Ureter (tissue), 1 donor: ENCODE results near the gene AKT3. TPM values are rescaled to one million over a fixed set of nuclear protein-coding genes. Genes with fewer than 3 reads are reported as not detected.
"Not testable (repeated sequence)": the region's sequence is repeated elsewhere in the genome, so short reads cannot be mapped to it uniquely, and the experiment has no call there.

Experiments
- DNase-seq: peaks from one replicate; pipeline ENCODE4 v3.0.0-alpha.2; 2020; ENCODE audit warnings: low spot score
- total RNA-seq: library from RNA; stranded (reverse); gene quantifications from one replicate; pipeline ENCODE4 v1.2.4, GENCODE V29; 2023
- donor health status: DM: yes; HTN: yes; CAD: no.

AKT3 gene
- total RNA-seq, 1 donor from 2014 or later = 82.3 TPM

GRCh38 chr1:243784506-243784905, 65.5 kb downstream of the AKT3 start:
- no peak for DNase-seq

- no peak for DNase-seq
These were observed 66.3 kb downstream of the AKT3 start for GRCh38 chr1:243783714-243784113.

- DNase-seq = not testable (repeated sequence)
These were observed 77.5 kb downstream of the AKT3 start for GRCh38 chr1:243772361-243773050.

- DNase-seq = no peak
These were observed 79.2 kb downstream of the AKT3 start for GRCh38 chr1:243770860-243771259.

GRCh38 chr1:243765676-243766075, 84.4 kb downstream of the AKT3 start:
- no peak for DNase-seq

- no peak for DNase-seq
These were observed 86.2 kb downstream of the AKT3 start for GRCh38 chr1:243763806-243764205.

GRCh38 chr1:243758647-243759046, 91.4 kb downstream of the AKT3 start:
- no peak for DNase-seq

GRCh38 chr1:243756529-243756928, 93.5 kb downstream of the AKT3 start:
- DNase-seq = no peak

GRCh38 chr1:243754348-243754747, 95.7 kb downstream of the AKT3 start:
- no peak for DNase-seq

- no peak for DNase-seq
These were observed 98.5 kb downstream of the AKT3 start for GRCh38 chr1:243751506-243751905.

- DNase-seq = no peak
These were observed 101.2 kb downstream of the AKT3 start for GRCh38 chr1:243748706-243749283.

GRCh38 chr1:243748227-243748626, 101.8 kb downstream of the AKT3 start:
- DNase-seq = no peak

GRCh38 chr1:243746751-243747150, 103.3 kb downstream of the AKT3 start:
- no peak for DNase-seq

GRCh38 chr1:243745356-243745755, 104.7 kb downstream of the AKT3 start:
- DNase-seq = no peak

- no peak for DNase-seq
These were observed 107.2 kb downstream of the AKT3 start for GRCh38 chr1:243742819-243743218.

GRCh38 chr1:243740255-243740999, 109.6 kb downstream of the AKT3 start:
- DNase-seq = no peak

- no peak for DNase-seq
These were observed 110.6 kb downstream of the AKT3 start for GRCh38 chr1:243739335-243740003.

GRCh38 chr1:243738020-243738419, 112.0 kb downstream of the AKT3 start:
- no peak for DNase-seq

GRCh38 chr1:243735457-243735856, 114.6 kb downstream of the AKT3 start:
- DNase-seq = no peak

- DNase-seq = no peak
These were observed 115.7 kb downstream of the AKT3 start for GRCh38 chr1:243734308-243734695.

- DNase-seq = no peak
These were observed 116.3 kb downstream of the AKT3 start for GRCh38 chr1:243733670-243734307.

- no peak for DNase-seq
These were observed 117.4 kb downstream of the AKT3 start for GRCh38 chr1:243732637-243733036.
